HG02973 (cell line): ENCODE measurements around the gene NTN1.

ENCODE experiments used
- ATAC-seq: cut with Tn5 transposase; IDR thresholded peaks from one replicate; pipeline ENCODE4 v1.9.1; 2021; ENCODE audit warnings: moderate library complexity; ENCODE audit not compliant: unreplicated experiment

NTN1 gene

DNA sequence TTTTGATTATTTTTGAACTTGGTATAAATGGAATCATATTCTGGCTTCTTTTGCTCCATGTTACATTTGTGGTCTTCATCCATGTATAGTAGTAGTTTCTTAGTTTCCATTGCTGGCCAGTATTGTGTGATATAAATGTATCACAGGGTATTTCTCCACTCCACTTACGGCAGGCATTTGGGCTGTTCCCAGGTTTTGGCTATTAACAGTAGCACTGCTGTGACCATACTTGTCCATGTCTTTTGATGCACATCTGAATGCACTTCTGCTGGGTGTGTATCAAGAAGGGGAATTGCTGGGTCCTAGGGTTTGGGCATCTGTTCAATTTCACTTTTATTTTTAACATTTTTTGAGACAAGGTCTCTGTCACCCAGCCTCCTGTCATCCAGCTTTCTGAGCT, 13.9 kb downstream of the NTN1 start:
- ATAC-seq: no peak

GRCh38 chr17:9036336-9036735, 15.0 kb downstream of the NTN1 start:
- ATAC-seq: no peak

DNA sequence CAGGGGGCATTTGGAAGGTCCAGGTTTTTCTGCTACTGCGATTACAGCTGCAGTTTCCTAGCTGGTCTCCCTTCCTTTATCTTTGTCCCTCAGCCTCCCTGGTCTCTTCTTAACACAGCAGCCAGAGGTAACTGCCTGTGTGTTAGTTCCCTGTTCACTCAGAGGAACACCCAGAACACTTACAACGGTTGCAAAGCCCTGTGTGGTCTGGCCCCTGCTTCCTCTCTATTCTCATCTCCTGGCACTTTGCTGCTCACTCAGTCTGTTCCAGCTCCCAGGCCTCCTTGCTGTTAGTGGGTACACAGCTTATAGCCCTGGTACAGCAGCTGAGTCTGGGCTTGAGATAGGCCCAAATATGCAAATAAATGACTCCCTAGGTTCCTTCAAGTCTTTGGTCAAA, 16.4 kb downstream of the NTN1 start:
- ATAC-seq: no peak

DNA sequence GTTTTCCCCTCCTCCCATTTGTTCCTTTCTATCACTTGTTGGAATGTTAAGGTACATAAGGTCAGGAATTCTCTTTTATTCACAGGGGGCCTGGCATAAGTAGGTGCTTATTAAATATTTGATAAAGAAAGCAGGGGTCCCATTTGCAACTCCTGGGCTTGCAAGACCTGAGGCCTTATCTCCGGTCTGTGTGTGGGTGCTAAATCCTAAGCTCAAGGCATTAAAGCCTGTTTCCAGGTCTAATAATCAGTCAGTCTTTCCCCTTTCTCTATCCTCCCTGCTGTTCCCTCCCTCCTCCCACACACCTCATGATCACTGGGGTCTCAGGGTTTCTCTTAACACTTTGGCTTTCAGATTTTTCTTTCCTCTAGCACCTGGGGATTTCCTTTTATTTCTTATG, 17.1 kb downstream of the NTN1 start:
- ATAC-seq: no peak

DNA sequence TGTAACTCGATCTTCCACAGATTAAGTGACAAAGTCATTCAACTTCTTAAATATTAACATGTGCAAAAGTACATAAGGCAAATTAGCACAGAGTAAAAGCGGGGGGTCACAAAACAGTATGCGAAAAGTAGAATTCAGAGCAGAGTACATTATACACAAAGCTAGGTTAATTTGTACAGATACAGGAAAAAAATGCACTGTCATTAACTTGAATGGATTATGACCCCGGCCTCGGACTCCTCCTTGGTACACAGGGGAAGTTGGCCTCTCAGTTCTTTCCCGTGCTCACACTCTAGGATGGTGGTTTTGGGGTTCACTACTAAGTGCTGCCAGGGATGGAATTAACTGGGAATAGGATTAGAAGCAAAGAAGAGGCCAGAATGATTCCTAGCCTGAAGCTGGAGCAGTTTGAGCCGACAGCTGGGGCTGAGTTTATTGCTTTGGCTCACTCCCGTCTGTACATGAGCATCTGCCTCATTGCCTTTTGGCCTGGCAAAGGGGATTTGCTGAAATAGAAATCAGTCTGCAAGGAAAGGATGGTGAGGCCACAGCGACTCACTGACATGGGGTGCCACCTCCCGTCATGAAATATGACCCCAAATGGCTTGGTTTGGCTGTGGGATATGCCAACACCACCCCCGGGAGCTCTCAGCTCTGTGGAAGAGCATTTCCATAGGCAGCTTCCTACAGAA, 23.6 kb downstream of the NTN1 start:
- no peak for ATAC-seq

DNA sequence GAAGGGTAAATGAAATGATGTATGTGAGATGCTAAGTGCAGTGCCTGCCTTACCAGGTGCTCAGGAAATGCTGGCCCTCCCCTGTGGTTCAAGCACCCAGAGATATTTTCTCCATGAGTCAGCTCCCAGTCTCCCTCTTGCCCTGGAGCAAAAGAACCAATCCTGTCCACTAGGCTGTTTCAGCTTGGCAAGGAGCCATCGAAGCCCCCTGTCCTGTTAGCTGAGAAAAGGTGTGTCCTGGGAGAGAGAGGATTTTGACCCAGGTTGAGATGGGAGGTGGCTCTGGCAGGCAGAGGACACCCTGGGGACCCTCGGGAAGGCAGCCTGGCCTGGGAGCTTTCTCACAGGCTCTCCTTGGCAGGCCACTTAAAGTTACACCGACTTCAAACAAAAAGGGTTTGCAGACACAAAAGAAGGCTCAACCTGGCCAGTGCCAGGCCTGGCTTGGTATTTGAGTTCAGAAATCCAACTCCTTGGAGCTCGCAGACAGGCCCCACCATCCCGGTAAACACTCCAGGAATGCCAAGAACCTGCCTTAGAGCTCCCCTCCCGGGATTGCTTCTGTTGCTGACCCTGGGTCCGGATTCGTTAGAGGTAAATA, 29.6 kb downstream of the NTN1 start:
- no peak for ATAC-seq

DNA sequence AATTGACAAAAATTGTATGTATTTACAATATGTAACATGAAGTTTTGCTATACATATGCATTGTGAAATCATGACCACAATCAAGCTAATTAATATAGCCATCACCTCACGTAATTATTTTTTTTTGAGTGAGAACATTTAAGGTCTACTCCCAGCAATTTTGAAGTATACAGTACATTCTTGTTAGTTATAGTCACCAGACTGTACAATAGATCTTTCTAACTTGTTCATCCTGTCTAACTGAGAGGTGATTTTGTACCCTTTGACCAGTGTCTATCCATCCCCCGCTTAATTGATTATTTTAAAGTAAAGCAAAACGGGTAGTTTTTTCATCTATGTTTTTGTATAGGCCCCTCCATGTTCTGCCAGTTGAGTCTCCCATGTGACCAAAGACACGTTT, 30.3 kb downstream of the NTN1 start:
- no peak for ATAC-seq

DNA sequence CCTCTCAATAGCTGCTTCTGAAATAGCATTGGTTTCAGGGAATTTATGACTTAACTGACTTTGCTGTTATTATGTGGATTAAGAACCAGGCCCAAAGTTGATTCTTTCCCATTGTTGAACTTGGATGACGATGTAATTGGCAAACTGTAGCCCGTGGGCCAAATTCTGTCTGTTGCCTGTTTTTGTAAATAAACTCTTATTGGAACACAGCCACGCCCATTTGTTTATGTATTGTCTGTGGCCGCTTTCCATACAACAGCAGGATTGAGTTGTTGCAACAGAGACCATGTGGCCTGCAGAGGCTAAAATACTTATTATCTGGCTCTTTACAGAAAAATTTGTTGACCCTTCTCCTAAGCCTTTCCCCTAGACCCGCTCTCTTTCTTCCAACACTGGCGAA, 31.6 kb downstream of the NTN1 start:
- no peak for ATAC-seq

GRCh38 chr17:9053406-9053805, 32.1 kb downstream of the NTN1 start:
- no peak for ATAC-seq

DNA sequence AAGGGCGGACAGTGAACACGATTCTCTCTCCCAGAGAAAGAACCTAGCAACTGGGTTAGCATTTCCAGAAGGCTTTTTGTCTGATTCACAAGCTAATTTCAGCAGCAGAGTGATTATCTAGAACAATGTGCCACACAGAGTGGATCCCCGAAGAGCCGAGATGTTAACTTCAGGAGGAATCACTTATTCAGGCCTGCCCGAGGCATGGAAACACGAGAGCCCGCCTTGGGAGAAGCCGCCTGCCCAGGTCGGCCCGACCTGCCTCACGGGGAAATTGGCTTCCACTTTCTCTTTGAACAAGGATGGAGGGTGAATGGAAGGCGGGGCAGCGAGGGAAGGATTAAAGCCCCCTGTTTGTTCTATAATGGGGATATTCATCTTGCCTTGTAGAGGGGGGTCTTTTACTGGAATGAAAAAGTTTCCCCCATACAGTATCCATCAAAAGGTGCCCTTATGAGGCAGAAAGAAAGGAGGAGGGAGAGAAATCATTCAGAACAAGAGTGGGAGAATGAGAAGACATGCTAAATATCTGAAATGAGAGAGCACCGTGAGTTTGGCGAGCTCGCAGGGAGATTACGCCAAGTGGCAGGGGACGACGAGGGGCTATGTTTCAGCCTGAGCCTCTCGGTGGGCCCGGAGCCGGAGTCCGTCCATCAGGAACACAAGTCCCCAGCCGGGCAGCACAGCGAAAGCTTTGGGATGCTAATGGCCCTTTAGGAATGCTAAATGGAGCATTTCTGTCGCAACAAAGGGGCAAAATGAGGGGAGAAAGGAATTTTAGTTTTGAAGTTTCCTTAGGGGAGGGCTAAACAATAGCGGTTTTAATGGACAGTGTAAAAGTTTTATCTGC, 33.0 kb downstream of the NTN1 start:
- ATAC-seq: no peak

GRCh38 chr17:9055281-9055680, 34.0 kb downstream of the NTN1 start:
- no peak for ATAC-seq

DNA sequence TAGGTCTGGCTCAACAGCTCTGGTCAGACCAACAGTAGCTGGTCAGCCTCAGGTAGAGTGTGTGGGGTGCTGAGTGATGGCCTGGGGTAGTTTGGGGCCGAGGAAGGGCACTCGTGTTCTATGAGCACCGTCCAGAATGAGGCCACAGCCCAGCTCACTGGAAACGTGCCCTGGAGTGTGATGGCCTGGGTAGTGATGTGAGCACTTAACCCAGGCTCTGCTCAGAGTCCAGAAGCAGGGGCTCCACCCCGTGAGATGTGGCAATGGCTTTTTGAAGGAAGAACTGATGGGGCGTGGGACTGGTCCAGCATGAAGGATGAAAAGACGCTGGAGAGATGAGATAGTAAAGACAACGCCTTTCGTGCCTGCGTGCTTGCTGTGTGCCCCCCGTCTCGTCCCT, 35.3 kb downstream of the NTN1 start:
- ATAC-seq: no peak

DNA sequence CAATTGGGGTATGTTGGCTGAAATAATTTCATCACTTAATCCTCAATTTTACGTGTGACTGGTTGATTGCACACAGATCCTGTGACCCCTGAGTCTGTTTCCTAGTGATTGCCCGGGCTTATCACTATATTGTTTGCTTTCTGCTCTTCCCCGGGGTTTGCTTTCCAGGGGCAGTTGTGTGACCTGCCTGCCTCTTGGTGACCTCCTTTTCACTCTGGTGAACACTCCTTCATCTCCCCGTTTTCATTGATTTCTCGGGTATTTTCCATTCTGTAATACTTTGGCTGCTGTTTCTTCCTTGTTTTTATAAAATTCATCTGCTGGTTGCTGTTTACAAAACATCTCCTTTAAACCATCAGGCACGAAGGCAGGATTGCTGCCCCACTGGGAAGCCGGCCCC, 36.0 kb downstream of the NTN1 start:
- no peak for ATAC-seq

DNA sequence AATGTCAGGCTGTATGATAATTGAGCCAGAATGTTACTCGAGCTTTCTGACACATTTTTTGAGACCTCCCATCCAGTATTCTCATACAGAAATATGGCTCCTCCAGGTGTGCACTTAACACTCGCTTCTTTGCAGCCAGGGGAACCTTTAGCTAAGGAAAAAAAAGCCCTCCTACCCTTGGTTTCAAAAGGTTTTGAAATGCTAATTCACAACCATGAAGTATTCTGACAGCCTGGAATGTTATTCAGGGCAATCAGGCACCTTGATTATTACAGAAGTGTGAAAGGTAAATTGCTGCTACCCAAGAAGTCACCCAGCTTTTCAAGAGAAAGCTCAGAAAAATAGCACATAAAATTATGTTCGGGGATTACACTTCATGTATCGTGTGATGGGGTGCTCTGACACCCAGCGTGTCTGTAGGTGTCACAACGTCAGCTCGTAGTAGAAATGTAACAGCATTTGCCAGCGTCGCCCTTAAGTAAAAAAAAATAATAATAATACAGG, 41.1 kb downstream of the NTN1 start:
- ATAC-seq: no peak

DNA sequence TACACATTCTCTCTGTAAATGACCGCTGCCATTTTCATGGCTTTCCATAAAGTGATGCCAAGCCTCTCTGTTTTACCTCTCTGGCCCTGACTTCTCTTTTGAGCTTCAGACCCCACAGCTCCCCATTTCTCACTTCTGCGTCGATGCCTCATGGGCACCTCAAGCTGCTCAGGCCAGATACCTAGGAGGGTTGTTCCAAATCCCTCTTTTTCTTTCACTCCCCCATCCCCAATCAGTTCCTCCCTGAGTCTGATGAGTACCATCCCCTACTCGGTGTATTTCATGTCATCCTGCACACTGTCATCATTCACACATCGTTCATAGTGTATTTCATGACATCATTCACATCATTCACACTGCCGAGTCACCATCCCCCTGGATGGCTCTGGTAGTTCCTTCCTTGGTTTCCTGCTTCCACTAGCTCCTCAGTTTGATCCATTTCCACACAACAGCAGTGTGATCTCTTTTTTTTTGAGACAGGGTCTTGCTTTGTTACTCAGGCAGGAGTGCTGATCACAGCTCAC, 43.1 kb downstream of the NTN1 start:
- no peak for ATAC-seq

GRCh38 chr17:9071016-9071415, 49.7 kb downstream of the NTN1 start:
- ATAC-seq: no peak

- ATAC-seq: no peak
Observed at GRCh38 chr17:9071811-9072498, 50.6 kb downstream of the NTN1 start.

DNA sequence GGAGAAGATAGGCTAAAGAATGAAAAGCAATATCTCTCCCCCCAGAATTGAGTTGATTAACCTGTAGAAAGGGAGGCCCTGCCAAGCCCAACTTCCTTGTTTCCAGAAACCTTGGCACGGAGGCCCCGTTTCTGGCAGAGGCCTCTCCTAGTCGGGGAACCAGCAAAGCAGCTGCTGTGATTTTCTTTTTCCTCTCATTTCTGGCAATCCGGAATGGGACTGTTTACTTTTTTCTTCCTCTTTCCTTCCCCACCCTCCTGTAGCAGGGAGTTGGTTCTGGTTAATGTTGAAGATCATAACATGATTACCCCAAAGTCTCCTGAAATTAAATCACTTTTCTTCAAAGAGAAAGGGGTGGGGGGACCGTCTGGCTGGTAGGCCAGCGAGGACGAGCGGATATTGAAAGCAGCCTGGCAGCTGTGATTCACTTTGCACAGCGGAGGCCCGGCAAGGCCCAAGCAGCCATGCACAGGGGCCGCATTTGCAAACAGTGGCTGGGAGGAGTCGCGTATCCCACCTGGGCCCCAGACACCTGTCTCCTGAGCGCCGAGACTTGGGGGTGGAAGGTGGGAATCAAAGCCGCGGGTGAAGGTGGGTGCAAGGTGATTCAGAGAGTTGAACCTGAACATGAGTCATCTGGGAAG, 51.5 kb downstream of the NTN1 start:
- no peak for ATAC-seq

DNA sequence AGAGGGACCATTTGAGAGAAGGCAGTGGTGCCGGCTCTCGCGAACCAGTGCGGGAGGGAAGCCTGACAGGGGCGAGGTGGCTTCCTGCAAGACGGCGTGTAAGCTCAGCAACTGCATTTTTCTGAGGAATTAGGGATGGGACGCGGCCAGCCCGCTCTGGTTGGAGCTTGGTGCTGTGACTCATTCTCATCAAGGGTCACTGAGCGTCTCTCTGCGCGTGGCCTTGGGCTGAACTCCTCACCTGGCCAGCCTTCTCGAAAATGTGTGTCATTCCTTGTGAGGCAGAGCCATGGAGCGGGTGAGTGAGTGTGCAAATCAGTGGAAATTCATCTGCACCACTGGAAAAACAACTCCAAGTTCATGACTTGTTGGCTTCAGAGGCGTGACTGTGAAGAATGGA, 52.8 kb downstream of the NTN1 start:
- no peak for ATAC-seq

GRCh38 chr17:9079461-9080103, 58.3 kb downstream of the NTN1 start:
- ATAC-seq: no peak
